ENCODE measurements around the gene TMEM203. TPM values are rescaled to one million over a fixed set of nuclear protein-coding genes. Genes with fewer than 3 reads are reported as not detected.
A peak's percentile ranks its signal among the peaks of the same experiment; 100 is the strongest.

Gene TMEM203
- total and polyA plus RNA-seq, 2 of the 13 experiments (the other 11 are each of a cell fraction or from before 2014, with no cell fraction given): 23.4 to 36.7 TPM

GRCh38 chr9:137188490-137189296 is 16.8 kb downstream of the TMEM203 start, which contains the start of the genes ANAPC2 and SSNA1 (continued):
- TF ChIP-seq AGO1 (IDR thresholded peaks at IDR 0.05; ENCODE audit: low read depth, low read length, poor library complexity, severe bottlenecking) (peak; percentile 29), UBTF (CRISPR knock-in tag; IDR thresholded peaks at IDR 0.05) (peak; percentile 90), KDM2A (CRISPR knock-in tag; IDR thresholded peaks at IDR 0.05; ENCODE audit: borderline replicate concordance, low read depth) (peak; percentile 90), FOXK1 (CRISPR knock-in tag; IDR thresholded peaks at IDR 0.05; ENCODE audit: borderline replicate concordance, low read depth) (peak; percentile 99), ZNF766 (CRISPR knock-in tag; IDR thresholded peaks at IDR 0.05; ENCODE audit: borderline replicate concordance) (peak; percentile 45; the same call in 1 of the 2 replicates), ZNF768 (CRISPR knock-in tag; IDR thresholded peaks at IDR 0.05) (peak; percentile 38; the same call in 1 of the 2 replicates), RXRB (CRISPR knock-in tag; IDR thresholded peaks at IDR 0.05; ENCODE audit: borderline replicate concordance) (peak; percentile 76; the same call in 1 of the 2 replicates), PRDM15 (CRISPR knock-in tag; IDR thresholded peaks at IDR 0.05) (peak; percentile 71), ZNF776 (CRISPR knock-in tag; IDR thresholded peaks at IDR 0.05) (no peak; the same call in 1 of the 2 replicates), ZNF737 (CRISPR knock-in tag; IDR thresholded peaks at IDR 0.05; ENCODE audit: borderline replicate concordance) (no peak), MED13 (CRISPR knock-in tag; IDR thresholded peaks at IDR 0.05) (peak; percentile 73; the same call in 1 of the 2 replicates), SP140L (CRISPR knock-in tag; IDR thresholded peaks at IDR 0.05; ENCODE audit: borderline replicate concordance) (no peak)
- TF ChIP-seq, protein P1, sequence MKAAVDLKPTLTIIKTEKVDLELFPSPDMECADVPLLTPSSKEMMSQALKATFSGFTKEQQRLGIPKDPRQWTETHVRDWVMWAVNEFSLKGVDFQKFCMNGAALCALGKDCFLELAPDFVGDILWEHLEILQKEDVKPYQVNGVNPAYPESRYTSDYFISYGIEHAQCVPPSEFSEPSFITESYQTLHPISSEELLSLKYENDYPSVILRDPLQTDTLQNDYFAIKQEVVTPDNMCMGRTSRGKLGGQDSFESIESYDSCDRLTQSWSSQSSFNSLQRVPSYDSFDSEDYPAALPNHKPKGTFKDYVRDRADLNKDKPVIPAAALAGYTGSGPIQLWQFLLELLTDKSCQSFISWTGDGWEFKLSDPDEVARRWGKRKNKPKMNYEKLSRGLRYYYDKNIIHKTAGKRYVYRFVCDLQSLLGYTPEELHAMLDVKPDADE (CRISPR knock-in tag; IDR thresholded peaks at IDR 0.05): no peak
- TF ChIP-seq, protein P2, sequence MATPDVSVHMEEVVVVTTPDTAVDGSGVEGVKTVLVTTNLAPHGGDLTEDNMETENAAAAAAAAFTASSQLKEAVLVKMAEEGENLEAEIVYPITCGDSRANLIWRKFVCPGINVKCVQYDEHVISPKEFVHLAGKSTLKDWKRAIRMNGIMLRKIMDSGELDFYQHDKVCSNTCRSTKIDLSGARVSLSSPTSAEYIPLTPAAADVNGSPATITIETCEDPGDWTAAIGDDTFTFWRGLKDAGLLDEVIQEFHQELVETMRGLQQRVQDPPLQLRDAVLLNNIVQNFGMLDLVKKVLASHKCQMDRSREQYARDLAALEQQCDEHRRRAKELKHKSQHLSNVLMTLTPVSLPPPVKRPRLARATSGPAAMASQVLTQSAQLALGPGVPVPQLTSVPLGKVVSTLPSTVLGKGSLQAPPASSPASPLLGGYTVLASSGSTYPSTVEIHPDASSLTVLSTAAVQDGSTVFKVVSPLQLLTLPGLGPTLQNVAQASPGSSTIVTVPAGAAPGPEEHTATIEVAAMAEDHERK (CRISPR knock-in tag; IDR thresholded peaks at IDR 0.05; ENCODE audit: low read depth): peak; percentile 80
- TF ChIP-seq, protein P3, sequence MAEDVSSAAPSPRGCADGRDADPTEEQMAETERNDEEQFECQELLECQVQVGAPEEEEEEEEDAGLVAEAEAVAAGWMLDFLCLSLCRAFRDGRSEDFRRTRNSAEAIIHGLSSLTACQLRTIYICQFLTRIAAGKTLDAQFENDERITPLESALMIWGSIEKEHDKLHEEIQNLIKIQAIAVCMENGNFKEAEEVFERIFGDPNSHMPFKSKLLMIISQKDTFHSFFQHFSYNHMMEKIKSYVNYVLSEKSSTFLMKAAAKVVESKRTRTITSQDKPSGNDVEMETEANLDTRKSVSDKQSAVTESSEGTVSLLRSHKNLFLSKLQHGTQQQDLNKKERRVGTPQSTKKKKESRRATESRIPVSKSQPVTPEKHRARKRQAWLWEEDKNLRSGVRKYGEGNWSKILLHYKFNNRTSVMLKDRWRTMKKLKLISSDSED (CRISPR knock-in tag; IDR thresholded peaks at IDR 0.05): no peak
- TF ChIP-seq, protein P4, sequence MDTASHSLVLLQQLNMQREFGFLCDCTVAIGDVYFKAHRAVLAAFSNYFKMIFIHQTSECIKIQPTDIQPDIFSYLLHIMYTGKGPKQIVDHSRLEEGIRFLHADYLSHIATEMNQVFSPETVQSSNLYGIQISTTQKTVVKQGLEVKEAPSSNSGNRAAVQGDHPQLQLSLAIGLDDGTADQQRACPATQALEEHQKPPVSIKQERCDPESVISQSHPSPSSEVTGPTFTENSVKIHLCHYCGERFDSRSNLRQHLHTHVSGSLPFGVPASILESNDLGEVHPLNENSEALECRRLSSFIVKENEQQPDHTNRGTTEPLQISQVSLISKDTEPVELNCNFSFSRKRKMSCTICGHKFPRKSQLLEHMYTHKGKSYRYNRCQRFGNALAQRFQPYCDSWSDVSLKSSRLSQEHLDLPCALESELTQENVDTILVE (CRISPR knock-in tag; IDR thresholded peaks at IDR 0.05): peak; percentile 68; the same call in 1 of the 2 replicates
